ENCODE measurements around the gene TNFRSF14.
A peak's percentile ranks its signal among the peaks of the same experiment; 100 is the strongest.

TNFRSF14 gene

GRCh38 chr1:2513939-2514652, 42.1 kb upstream of the TNFRSF14 start:
- Histone ChIP-seq H2BK5ac (ENCODE audit: low read length) (peak overlapping the region; percentile 53), H3K18ac (ENCODE audit: low read length) (no peak overlapping the region), H2BK12ac (ENCODE audit: low read length) (no peak overlapping the region), H3K9me3 (replicated peaks in 1 of 2; ENCODE audit: control insufficient read depth in 2 of 2, insufficient read depth in 1 of 2, low read depth in 1 of 2, low read length in 2 of 2) (no peaks in the 10 kb centered on the region), H3K27ac (replicated peaks; ENCODE audit: low read length) (no peak overlapping the region), H3K79me1 (ENCODE audit: low read depth, low read length) (peaks cover 16% of the 10 kb centered on the region), H3K23ac (ENCODE audit: low read depth, low read length, poor library complexity) (no peak overlapping the region), H3K9ac (ENCODE audit: low read depth, low read length, poor library complexity) (peak overlapping the region; percentile 21), H3K4ac (ENCODE audit: low read length) (no peak overlapping the region), H2BK15ac (ENCODE audit: low read length) (no peak overlapping the region), H3K4me3 (ENCODE audit: low read length in 2 of 2) (no peak overlapping the region), H3K4me2 (ENCODE audit: insufficient read depth, low read length, poor library complexity, severe bottlenecking) (no peak overlapping the region), H3K36me3 (replicated peaks in 1 of 2; ENCODE audit: control insufficient read depth in 2 of 2, insufficient read depth in 2 of 2, low read length in 2 of 2) (peaks cover 79 to 98% of the 10 kb centered on the region in 2 donors), H2AK5ac (ENCODE audit: low read depth, low read length) (no peak overlapping the region), H4K91ac (ENCODE audit: low read depth, low read length, poor library complexity) (no peak overlapping the region), H3K4me1 (ENCODE audit: control insufficient read depth in 2 of 2, insufficient read depth in 1 of 2, low read depth in 1 of 2, low read length in 2 of 2) (no peaks in the 10 kb centered on the region), H2BK120ac (ENCODE audit: low read depth, low read length) (no peak overlapping the region), H3K14ac (ENCODE audit: low read length) (peak overlapping the region; percentile 17), H4K8ac (ENCODE audit: low read depth, low read length) (no peak overlapping the region), H3K27me3 (ENCODE audit: control insufficient read depth in 3 of 3, insufficient read depth in 3 of 3, low read depth in 1 of 3, low read length in 3 of 3) (no peaks in the 10 kb centered on the region), H2AFZ (ENCODE audit: low read length) (no peak overlapping the region)
- DNase-seq (ENCODE audit: low spot score): no peak
- no CpG with 5 or more reads among the region's 43 CpGs for WGBS, 2 donors (ENCODE audit: extremely low coverage in 2 of 2, insufficient read length in 2 of 2, insufficient replicate concordance in 1 of 2)

- H3K36me3 ChIP-seq (replicated peaks in 1 of 2; ENCODE audit: control insufficient read depth in 2 of 2, insufficient read depth in 2 of 2, low read length in 2 of 2): peaks cover 78 to 98% of the 10 kb centered on the region in 2 donors
- no peaks in the 10 kb centered on the region for H3K4me1 ChIP-seq (ENCODE audit: control insufficient read depth in 2 of 2, insufficient read depth in 1 of 2, low read depth in 1 of 2, low read length in 2 of 2)
- H4K91ac ChIP-seq (ENCODE audit: low read depth, low read length, poor library complexity): no peak overlapping the region
- peak overlapping the region; percentile 9 for H2BK120ac ChIP-seq (ENCODE audit: low read depth, low read length)
- H3K4me2 ChIP-seq (ENCODE audit: insufficient read depth, low read length, poor library complexity, severe bottlenecking): no peak overlapping the region
- no peaks in the 10 kb centered on the region for H3K27me3 ChIP-seq (ENCODE audit: control insufficient read depth in 3 of 3, insufficient read depth in 3 of 3, low read depth in 1 of 3, low read length in 3 of 3)
- no peak overlapping the region for H3K4ac ChIP-seq (ENCODE audit: low read length)
- H2BK12ac ChIP-seq (ENCODE audit: low read length): no peak overlapping the region
- H3K23ac ChIP-seq (ENCODE audit: low read depth, low read length, poor library complexity): peak overlapping the region; percentile 73
- no CpG with 5 or more reads among the region's 45 CpGs for WGBS, 2 donors (ENCODE audit: extremely low coverage in 2 of 2, insufficient read length in 2 of 2, insufficient replicate concordance in 1 of 2)
- no peak overlapping the region for H3K4me3 ChIP-seq (ENCODE audit: low read length in 2 of 2)
- peak overlapping the region; percentile 24 for H2BK5ac ChIP-seq (ENCODE audit: low read length)
- H2AK5ac ChIP-seq (ENCODE audit: low read depth, low read length): no peak overlapping the region
- no peak overlapping the region for H3K9ac ChIP-seq (ENCODE audit: low read depth, low read length, poor library complexity)
- no peak overlapping the region for H4K8ac ChIP-seq (ENCODE audit: low read depth, low read length)
- no peak overlapping the region for H2BK15ac ChIP-seq (ENCODE audit: low read length)
- H3K18ac ChIP-seq (ENCODE audit: low read length): no peak overlapping the region
- no peak overlapping the region for H2AFZ ChIP-seq (ENCODE audit: low read length)
- no peak for DNase-seq (ENCODE audit: low spot score)
- no peaks in the 10 kb centered on the region for H3K9me3 ChIP-seq (replicated peaks in 1 of 2; ENCODE audit: control insufficient read depth in 2 of 2, insufficient read depth in 1 of 2, low read depth in 1 of 2, low read length in 2 of 2)
- peaks cover 16% of the 10 kb centered on the region for H3K79me1 ChIP-seq (ENCODE audit: low read depth, low read length)
- no peak overlapping the region for H3K14ac ChIP-seq (ENCODE audit: low read length)
- H3K27ac ChIP-seq (replicated peaks; ENCODE audit: low read length): no peak overlapping the region
Measured at GRCh38 chr1:2514863-2515762, 41.1 kb upstream of the TNFRSF14 start.

- H3K4me3 ChIP-seq (ENCODE audit: low read length in 2 of 2): no peak overlapping the region
- DNase-seq (ENCODE audit: low spot score): no peak
- H3K27ac ChIP-seq (replicated peaks; ENCODE audit: low read length): no peak overlapping the region
- H2AK5ac ChIP-seq (ENCODE audit: low read depth, low read length): no peak overlapping the region
- WGBS, 2 donors (ENCODE audit: extremely low coverage in 2 of 2, insufficient read length in 2 of 2, insufficient replicate concordance in 1 of 2): no CpG with 5 or more reads among the region's 11 CpGs
- no peak overlapping the region for H2BK12ac ChIP-seq (ENCODE audit: low read length)
- no peak overlapping the region for H3K18ac ChIP-seq (ENCODE audit: low read length)
- H3K79me1 ChIP-seq (ENCODE audit: low read depth, low read length): peaks cover 16% of the 10 kb centered on the region
- peak overlapping the region; percentile 24 for H2BK5ac ChIP-seq (ENCODE audit: low read length)
- no peaks in the 10 kb centered on the region for H3K4me1 ChIP-seq (ENCODE audit: control insufficient read depth in 2 of 2, insufficient read depth in 1 of 2, low read depth in 1 of 2, low read length in 2 of 2)
- no peak overlapping the region for H3K4me2 ChIP-seq (ENCODE audit: insufficient read depth, low read length, poor library complexity, severe bottlenecking)
- peak overlapping the region; percentile 55 for H3K23ac ChIP-seq (ENCODE audit: low read depth, low read length, poor library complexity)
- no peak overlapping the region for H4K8ac ChIP-seq (ENCODE audit: low read depth, low read length)
- H2BK120ac ChIP-seq (ENCODE audit: low read depth, low read length): no peak overlapping the region
- H3K36me3 ChIP-seq (replicated peaks in 1 of 2; ENCODE audit: control insufficient read depth in 2 of 2, insufficient read depth in 2 of 2, low read length in 2 of 2): peaks cover 77 to 98% of the 10 kb centered on the region in 2 donors
- no peak overlapping the region for H3K9ac ChIP-seq (ENCODE audit: low read depth, low read length, poor library complexity)
- no peaks in the 10 kb centered on the region for H3K9me3 ChIP-seq (replicated peaks in 1 of 2; ENCODE audit: control insufficient read depth in 2 of 2, insufficient read depth in 1 of 2, low read depth in 1 of 2, low read length in 2 of 2)
- H3K14ac ChIP-seq (ENCODE audit: low read length): no peak overlapping the region
- no peak overlapping the region for H3K4ac ChIP-seq (ENCODE audit: low read length)
- H4K91ac ChIP-seq (ENCODE audit: low read depth, low read length, poor library complexity): no peak overlapping the region
- no peak overlapping the region for H2AFZ ChIP-seq (ENCODE audit: low read length)
- no peaks in the 10 kb centered on the region for H3K27me3 ChIP-seq (ENCODE audit: control insufficient read depth in 3 of 3, insufficient read depth in 3 of 3, low read depth in 1 of 3, low read length in 3 of 3)
- H2BK15ac ChIP-seq (ENCODE audit: low read length): no peak overlapping the region
Measured at GRCh38 chr1:2515763-2516080, 40.4 kb upstream of the TNFRSF14 start.

GRCh38 chr1:2516124-2516523, 40.0 kb upstream of the TNFRSF14 start:
- Histone ChIP-seq H3K36me3 (replicated peaks in 1 of 2; ENCODE audit: control insufficient read depth in 2 of 2, insufficient read depth in 2 of 2, low read length in 2 of 2) (peaks cover 77 to 98% of the 10 kb centered on the region in 2 donors), H2AK5ac (ENCODE audit: low read depth, low read length) (no peak overlapping the region), H2BK12ac (ENCODE audit: low read length) (no peak overlapping the region), H3K4ac (ENCODE audit: low read length) (no peak overlapping the region), H3K4me3 (ENCODE audit: low read length in 2 of 2) (no peak overlapping the region), H4K91ac (ENCODE audit: low read depth, low read length, poor library complexity) (no peak overlapping the region), H3K18ac (ENCODE audit: low read length) (no peak overlapping the region), H3K27me3 (ENCODE audit: control insufficient read depth in 3 of 3, insufficient read depth in 3 of 3, low read depth in 1 of 3, low read length in 3 of 3) (no peaks in the 10 kb centered on the region), H3K9ac (ENCODE audit: low read depth, low read length, poor library complexity) (no peak overlapping the region), H2BK15ac (ENCODE audit: low read length) (no peak overlapping the region), H3K27ac (replicated peaks; ENCODE audit: low read length) (no peak overlapping the region), H2BK120ac (ENCODE audit: low read depth, low read length) (no peak overlapping the region), H4K8ac (ENCODE audit: low read depth, low read length) (no peak overlapping the region), H3K23ac (ENCODE audit: low read depth, low read length, poor library complexity) (peak overlapping the region; percentile 55), H2AFZ (ENCODE audit: low read length) (no peak overlapping the region), H3K4me2 (ENCODE audit: insufficient read depth, low read length, poor library complexity, severe bottlenecking) (no peak overlapping the region), H2BK5ac (ENCODE audit: low read length) (peak overlapping the region; percentile 24), H3K79me1 (ENCODE audit: low read depth, low read length) (peaks cover 17% of the 10 kb centered on the region), H3K14ac (ENCODE audit: low read length) (no peak overlapping the region), H3K9me3 (replicated peaks in 1 of 2; ENCODE audit: control insufficient read depth in 2 of 2, insufficient read depth in 1 of 2, low read depth in 1 of 2, low read length in 2 of 2) (no peaks in the 10 kb centered on the region), H3K4me1 (ENCODE audit: control insufficient read depth in 2 of 2, insufficient read depth in 1 of 2, low read depth in 1 of 2, low read length in 2 of 2) (no peaks in the 10 kb centered on the region)
- no peak for DNase-seq (ENCODE audit: low spot score)
- WGBS, 2 donors (ENCODE audit: extremely low coverage in 2 of 2, insufficient read length in 2 of 2, insufficient replicate concordance in 1 of 2): no CpG with 5 or more reads among the region's 17 CpGs

All from neuronal stem cell (in vitro differentiated cells).